ENCODE data around the gene RABAC1.

DNA sequence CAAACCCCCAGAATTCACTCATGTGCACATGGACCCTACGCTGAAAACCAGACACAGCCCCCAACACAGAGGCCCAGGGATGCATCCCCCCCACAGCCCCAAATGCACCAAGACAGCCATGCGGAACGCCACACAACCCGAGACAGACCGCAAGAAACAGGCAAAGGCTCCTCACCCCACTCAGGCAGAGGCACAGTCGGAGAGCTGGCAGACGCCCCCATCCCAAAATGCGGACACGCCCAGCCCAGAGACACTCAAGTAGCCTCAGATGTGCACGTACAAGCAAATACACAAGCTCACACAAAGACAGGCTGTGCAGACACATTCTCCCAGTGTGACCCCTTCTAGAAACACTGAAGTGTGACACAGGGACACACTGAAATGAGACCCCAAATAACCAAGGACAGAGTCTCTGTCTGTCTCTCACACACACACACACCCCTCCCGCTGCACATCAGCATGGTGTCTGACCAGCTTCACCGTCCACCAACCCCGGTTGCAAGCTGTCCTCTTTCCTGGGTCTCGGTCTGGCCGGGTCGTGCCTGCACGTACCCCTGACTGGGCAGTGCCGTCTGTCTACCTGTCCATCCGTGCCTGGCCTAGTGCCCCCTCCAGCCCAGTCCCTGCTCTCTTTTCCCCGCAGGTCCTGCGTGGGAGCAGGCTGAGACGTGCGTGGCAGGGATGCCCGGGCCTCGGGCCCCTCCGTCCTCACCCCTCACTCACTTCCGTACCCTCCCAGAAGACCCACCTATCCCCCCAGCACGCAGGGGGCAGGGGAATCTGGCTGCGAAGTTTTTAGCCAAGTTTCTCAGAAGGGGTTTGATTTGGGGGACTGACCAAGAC, 47.0 kb downstream of the RABAC1 start:
- TF ChIP-seq, protein P1, sequence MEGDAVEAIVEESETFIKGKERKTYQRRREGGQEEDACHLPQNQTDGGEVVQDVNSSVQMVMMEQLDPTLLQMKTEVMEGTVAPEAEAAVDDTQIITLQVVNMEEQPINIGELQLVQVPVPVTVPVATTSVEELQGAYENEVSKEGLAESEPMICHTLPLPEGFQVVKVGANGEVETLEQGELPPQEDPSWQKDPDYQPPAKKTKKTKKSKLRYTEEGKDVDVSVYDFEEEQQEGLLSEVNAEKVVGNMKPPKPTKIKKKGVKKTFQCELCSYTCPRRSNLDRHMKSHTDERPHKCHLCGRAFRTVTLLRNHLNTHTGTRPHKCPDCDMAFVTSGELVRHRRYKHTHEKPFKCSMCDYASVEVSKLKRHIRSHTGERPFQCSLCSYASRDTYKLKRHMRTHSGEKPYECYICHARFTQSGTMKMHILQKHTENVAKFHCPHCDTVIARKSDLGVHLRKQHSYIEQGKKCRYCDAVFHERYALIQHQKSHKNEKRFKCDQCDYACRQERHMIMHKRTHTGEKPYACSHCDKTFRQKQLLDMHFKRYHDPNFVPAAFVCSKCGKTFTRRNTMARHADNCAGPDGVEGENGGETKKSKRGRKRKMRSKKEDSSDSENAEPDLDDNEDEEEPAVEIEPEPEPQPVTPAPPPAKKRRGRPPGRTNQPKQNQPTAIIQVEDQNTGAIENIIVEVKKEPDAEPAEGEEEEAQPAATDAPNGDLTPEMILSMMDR (IDR thresholded peaks at IDR 0.05; ENCODE audit: low read length) = no peak
- peak; percentile 80 for TF ChIP-seq EZH2 (optimal IDR thresholded peaks at IDR 0.05; ENCODE audit: low read depth, low read length)
- TF ChIP-seq EZH2phosphoT487 (IDR thresholded peaks at IDR 0.05; ENCODE audit: low read length) = 0 out of 2 replicates have a peak, but pooled peaks have one; percentile 69

All from MM.1S (cell line).